ENCODE data around the gene FSHR.

FSHR gene

GRCh38 chr2:49105506-49105905, 48.8 kb downstream of the FSHR start:
- TF ChIP-seq CTCF (IDR thresholded peaks at IDR 0.05; ENCODE audit: borderline replicate concordance, insufficient read depth, low read depth, low read length): no peak
- no peak overlapping the region for H3K4me3 ChIP-seq (ENCODE audit: low read depth, low read length)

- no peak for TF ChIP-seq CTCF (IDR thresholded peaks at IDR 0.05; ENCODE audit: borderline replicate concordance, insufficient read depth, low read depth, low read length)
- H3K4me3 ChIP-seq (ENCODE audit: low read depth, low read length): no peak overlapping the region
These were observed 52.2 kb downstream of the FSHR start for GRCh38 chr2:49102146-49102545.

GRCh38 chr2:49080681-49081080, 73.6 kb downstream of the FSHR start:
- TF ChIP-seq CTCF (IDR thresholded peaks at IDR 0.05; ENCODE audit: borderline replicate concordance, insufficient read depth, low read depth, low read length): no peak
- H3K4me3 ChIP-seq (ENCODE audit: low read depth, low read length): no peak overlapping the region

- H3K4me3 ChIP-seq (ENCODE audit: low read depth, low read length): no peak overlapping the region
- no peak for TF ChIP-seq CTCF (IDR thresholded peaks at IDR 0.05; ENCODE audit: borderline replicate concordance, insufficient read depth, low read depth, low read length)
These were observed 83.6 kb downstream of the FSHR start for GRCh38 chr2:49070716-49071115.

GRCh38 chr2:49069829-49070228, 84.5 kb downstream of the FSHR start:
- no peak overlapping the region for H3K4me3 ChIP-seq (ENCODE audit: low read depth, low read length)
- no peak for TF ChIP-seq CTCF (IDR thresholded peaks at IDR 0.05; ENCODE audit: borderline replicate concordance, insufficient read depth, low read depth, low read length)

GRCh38 chr2:49068613-49069012, 85.7 kb downstream of the FSHR start:
- no peak overlapping the region for H3K4me3 ChIP-seq (ENCODE audit: low read depth, low read length)
- TF ChIP-seq CTCF (IDR thresholded peaks at IDR 0.05; ENCODE audit: borderline replicate concordance, insufficient read depth, low read depth, low read length): no peak

- no peak for TF ChIP-seq CTCF (IDR thresholded peaks at IDR 0.05; ENCODE audit: borderline replicate concordance, insufficient read depth, low read depth, low read length)
- H3K4me3 ChIP-seq (ENCODE audit: low read depth, low read length): no peak overlapping the region
These were observed 86.3 kb downstream of the FSHR start for GRCh38 chr2:49067971-49068370.

All from GM12875 (cell line).